OCI-LY7 (cell line): ENCODE measurements around the gene BICC1.

Experiments
- EZH2phosphoT487 ChIP-seq: fragments of 200-600 bp; sonication (generic); IDR thresholded peaks from 2 replicates; pipeline ENCODE4 v1.6.1; 2018; ENCODE audit warnings: low read depth, borderline replicate concordance, mild to moderate bottlenecking, mixed run types, antibody characterized with exemption, low read length, moderate library complexity, mixed read lengths
- TF ChIP-seq, protein P1 (sequence below): fragments of 200-600 bp; sonication (generic); conservative IDR thresholded peaks from 2 replicates; pipeline ENCODE4 v1.5.1; 2014; ENCODE audit warnings: mild to moderate bottlenecking, antibody characterized with exemption, low read length, moderate library complexity, mixed read lengths

DNA sequence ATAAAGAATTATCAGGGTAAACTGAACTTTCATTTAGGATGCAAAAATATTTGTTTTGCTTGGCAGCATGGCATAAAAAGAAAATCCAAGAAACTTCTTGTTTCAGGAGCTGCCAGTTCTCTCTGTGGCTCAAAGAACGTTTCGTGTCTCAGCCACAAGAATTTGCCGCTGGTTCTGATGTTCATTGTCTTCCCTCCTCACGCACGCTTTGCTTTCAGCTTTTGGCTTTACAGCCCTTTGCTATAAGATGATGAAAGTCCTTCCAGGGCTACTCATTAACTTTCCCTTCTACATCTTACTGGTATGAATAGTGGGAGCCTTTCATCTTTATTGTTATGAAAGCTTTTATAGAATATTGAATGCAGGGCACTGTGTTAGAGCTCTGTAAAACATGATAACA lies 124.7 kb downstream of the BICC1 start:
- TF ChIP-seq, protein P1, sequence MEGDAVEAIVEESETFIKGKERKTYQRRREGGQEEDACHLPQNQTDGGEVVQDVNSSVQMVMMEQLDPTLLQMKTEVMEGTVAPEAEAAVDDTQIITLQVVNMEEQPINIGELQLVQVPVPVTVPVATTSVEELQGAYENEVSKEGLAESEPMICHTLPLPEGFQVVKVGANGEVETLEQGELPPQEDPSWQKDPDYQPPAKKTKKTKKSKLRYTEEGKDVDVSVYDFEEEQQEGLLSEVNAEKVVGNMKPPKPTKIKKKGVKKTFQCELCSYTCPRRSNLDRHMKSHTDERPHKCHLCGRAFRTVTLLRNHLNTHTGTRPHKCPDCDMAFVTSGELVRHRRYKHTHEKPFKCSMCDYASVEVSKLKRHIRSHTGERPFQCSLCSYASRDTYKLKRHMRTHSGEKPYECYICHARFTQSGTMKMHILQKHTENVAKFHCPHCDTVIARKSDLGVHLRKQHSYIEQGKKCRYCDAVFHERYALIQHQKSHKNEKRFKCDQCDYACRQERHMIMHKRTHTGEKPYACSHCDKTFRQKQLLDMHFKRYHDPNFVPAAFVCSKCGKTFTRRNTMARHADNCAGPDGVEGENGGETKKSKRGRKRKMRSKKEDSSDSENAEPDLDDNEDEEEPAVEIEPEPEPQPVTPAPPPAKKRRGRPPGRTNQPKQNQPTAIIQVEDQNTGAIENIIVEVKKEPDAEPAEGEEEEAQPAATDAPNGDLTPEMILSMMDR = no peak
- no peak for TF ChIP-seq EZH2phosphoT487
